Measurements from ENCODE around the gene LRPPRC.

GRCh38 chr2:43852196-43852730 lies 143.5 kb downstream of the LRPPRC start:
- no peak for TF ChIP-seq POLR2AphosphoS5 (IDR thresholded peaks at IDR 0.05; ENCODE audit: low read depth)
- no peak for TF ChIP-seq CTCF (conservative IDR thresholded peaks at IDR 0.05; ENCODE audit: low read depth in 2 of 2)
- no peak for TF ChIP-seq REST (IDR thresholded peaks at IDR 0.05; ENCODE audit: unreplicated experiment)
